Measurements from ENCODE around the gene PROK2.

DNA sequence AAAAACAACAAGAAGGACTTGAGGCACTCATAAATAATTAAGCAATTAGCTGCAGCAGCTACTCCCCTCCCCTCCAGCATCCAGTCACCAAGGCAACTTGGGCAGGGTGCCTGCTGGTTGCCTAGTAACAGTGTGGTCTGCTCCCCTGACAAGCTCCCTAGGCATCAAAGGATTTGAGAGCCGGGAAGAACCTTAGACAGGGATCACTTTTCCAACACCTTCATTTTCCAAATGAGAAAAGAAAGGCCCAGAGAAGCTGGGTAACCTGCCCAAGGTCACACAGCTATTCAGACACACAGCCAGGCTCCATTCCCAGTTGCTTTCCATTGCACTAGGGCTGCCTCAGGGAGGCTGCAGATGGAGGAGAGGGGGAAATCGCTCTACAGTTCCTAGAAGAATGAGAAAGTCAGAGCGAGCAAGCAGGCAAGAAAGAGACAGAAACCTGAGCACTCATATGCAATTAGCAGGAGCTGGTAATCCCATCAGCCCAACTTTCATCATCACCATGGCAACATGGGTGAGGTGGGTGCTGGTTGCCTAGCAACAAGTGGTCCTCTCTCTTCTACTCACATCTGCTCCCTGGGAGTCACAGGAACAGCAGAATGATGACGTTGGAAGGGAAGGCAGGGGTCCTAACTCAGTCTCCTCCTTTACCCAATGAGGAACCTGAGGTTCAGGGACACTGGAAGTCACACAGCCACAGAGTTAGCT lies 56.2 kb downstream of the PROK2 start:
- TF ChIP-seq JUNB (IDR thresholded peaks at IDR 0.05; ENCODE audit: unreplicated experiment) (no peak), CTCF (conservative IDR thresholded peaks at IDR 0.05; ENCODE audit: low read depth in 2 of 2) (no peak), EZH2phosphoT487 (IDR thresholded peaks at IDR 0.05; ENCODE audit: unreplicated experiment) (no peak), EZH2 (IDR thresholded peaks at IDR 0.05; ENCODE audit: low read depth, unreplicated experiment) (no peak)
